Loucy (cell line): ENCODE measurements around the gene DMXL2.

ENCODE experiments used
- EZH2phosphoT487 ChIP-seq: fragments of 200-600 bp; IDR thresholded peaks from 2 replicates; pipeline ENCODE4 v1.6.1; 2018; ENCODE audit warnings: antibody characterized with exemption, mild to moderate bottlenecking, moderate library complexity, borderline replicate concordance
- TF ChIP-seq, protein P1 (sequence below): fragments of 200-600 bp; sonication (generic); conservative IDR thresholded peaks from 2 replicates; pipeline ENCODE4 v1.5.1; 2014; ENCODE audit warnings: mild to moderate bottlenecking, antibody characterized with exemption, low read length

DNA sequence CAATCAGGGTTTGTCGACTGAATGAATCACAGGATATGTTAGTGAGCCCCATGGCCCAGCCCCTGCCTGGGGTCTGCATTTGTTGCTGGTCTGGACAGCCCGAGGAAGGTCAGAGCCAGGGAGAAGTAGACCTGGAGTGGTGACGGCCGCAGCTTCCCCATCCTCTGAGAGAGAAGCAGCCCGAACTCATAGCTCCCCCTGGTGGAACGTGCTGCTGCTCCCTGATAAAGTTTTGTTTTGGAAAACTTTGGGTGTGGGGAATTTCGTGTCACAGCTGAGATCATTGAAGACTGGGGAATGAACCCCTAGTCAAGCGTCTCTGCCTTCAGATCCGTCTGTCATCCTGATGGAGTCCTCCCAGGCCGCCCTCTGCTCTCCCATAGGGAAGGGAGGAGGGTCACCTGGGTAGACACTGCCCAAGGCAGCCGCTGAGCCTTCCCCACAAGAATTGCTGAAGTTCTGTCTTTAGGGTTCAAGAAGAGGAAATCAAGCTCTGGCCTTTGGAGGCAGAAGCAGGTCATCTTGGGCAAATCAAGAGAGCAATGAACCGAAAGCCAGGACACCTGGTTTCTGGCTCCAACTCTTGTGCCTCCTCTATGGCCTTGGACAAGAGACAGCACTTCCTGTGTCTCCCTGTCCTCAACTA, 220.6 kb downstream of the DMXL2 start:
- TF ChIP-seq, protein P1, sequence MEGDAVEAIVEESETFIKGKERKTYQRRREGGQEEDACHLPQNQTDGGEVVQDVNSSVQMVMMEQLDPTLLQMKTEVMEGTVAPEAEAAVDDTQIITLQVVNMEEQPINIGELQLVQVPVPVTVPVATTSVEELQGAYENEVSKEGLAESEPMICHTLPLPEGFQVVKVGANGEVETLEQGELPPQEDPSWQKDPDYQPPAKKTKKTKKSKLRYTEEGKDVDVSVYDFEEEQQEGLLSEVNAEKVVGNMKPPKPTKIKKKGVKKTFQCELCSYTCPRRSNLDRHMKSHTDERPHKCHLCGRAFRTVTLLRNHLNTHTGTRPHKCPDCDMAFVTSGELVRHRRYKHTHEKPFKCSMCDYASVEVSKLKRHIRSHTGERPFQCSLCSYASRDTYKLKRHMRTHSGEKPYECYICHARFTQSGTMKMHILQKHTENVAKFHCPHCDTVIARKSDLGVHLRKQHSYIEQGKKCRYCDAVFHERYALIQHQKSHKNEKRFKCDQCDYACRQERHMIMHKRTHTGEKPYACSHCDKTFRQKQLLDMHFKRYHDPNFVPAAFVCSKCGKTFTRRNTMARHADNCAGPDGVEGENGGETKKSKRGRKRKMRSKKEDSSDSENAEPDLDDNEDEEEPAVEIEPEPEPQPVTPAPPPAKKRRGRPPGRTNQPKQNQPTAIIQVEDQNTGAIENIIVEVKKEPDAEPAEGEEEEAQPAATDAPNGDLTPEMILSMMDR: peak; percentile 81
- TF ChIP-seq EZH2phosphoT487: no peak
